Middle frontal gyrus (tissue), 1 donor: Measurements from ENCODE around the gene SLC28A3.

Experiments
- DNase-seq: peaks from one replicate; pipeline ENCODE4 v3.0.0-alpha.2; 2015; ENCODE audit warnings: low spot score; ENCODE audit errors: extremely low spot score

The SLC28A3 gene

DNA sequence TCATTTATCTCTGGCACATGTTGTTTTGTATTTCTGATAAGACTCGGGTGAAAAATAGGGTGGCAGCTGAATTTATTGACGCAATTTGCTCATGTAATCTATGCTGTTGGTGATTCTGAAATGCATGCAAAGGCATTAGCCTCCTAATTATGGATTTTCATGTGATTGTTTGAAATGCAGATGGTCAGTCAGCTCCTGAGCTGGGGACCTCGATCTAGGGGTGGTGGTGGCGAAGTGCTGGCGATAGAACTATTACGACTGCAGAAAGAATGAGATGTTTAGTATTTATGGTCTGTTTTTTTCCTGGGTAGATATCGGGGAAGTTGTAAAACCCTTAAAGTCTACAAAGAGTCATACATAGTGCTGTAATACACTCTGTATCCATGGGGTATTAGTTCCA lies 88.6 kb downstream of the SLC28A3 start:
- DNase-seq: no peak

DNA sequence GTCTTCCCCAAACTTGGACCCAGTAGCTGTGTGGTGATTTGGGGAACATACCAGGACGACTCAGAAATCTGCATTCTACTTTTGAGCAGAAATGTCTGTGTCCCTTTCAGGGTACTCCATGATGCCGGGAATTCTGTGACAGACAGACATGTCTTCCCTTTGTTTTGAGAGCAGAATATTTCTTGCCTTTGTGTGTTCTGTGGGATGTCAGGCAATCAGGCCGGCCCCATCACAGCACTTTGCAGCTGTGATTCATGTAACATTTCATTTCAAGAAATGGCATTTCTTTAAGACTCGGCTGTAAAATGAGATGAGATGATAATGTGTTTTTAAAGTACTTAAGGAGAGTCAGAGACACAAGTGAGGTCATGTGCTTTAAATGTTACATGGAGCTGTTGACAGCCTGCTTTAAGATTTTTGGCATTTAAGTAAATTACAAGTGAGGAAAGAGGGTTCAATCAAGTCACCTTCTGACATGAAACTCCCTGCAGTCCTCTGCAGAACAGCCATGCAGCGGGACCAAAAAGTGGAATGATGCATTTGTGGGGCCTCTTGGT lies 98.7 kb downstream of the SLC28A3 start:
- no peak for DNase-seq

GRCh38 chr9:84239343-84239742 lies 101.2 kb downstream of the SLC28A3 start:
- DNase-seq: no peak

- no peak for DNase-seq
Measured at GRCh38 chr9:84238652-84239051, 101.9 kb downstream of the SLC28A3 start.

DNA sequence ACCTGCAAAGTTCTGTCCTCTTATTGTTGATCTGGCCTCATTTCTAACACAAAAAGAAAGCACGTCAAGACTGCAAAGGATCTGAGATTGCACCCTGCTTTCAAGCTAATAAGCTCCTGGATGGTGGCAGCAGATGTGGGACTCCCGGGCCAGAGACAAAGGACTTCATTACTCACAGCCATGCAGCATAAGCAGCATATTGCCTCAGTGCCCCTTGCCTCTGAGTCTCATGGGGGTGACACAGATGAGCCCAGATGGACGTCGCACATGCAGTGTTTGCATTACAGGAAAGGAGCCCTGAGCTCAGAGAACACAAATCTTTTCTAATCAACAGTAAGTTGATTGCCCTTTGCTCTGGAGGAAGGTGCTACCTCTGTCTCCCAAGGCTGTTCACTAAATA lies 105.0 kb downstream of the SLC28A3 start:
- no peak for DNase-seq

DNA sequence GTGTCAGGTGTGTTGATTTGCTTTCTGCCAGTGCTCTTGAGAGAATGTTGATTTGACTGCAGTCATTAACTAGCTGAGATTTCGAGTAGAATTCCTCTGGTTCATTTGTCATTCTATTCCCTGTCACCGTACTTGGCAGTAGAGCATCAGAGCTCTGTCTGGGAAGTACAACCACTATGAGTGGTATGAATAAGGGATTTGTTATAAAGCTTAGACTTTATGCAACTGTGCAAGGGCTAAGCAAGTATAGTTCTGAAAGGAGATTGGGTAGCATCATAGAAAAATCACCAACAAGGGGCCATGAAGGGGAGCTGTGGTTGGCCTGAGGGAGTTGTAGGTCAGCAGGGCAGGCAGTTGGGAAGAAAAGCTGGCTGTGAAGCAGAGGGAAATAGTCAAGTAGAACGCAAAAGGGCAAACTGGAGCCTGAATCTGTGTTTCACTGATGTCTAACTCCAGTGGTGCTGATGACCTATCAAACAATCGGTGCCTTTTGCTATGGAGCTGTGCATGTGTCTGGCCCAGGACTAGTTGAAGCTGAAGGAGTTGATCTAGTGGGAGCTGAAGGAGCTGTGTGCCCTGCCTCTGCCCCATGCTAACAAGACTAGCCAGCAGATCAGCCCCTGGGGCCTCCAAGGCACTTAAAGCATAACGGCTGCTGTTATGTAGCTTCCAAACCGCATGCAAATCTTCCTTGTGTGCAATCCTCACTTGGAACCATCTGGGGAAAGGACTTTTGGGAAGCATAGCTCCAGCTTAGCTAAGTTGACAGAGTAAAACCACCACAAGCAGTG lies 110.0 kb downstream of the SLC28A3 start:
- no peak for DNase-seq

GRCh38 chr9:84229191-84229590 lies 111.4 kb downstream of the SLC28A3 start:
- no peak for DNase-seq

- DNase-seq: no peak
Measured at GRCh38 chr9:84228130-84228720, 112.3 kb downstream of the SLC28A3 start.

DNA sequence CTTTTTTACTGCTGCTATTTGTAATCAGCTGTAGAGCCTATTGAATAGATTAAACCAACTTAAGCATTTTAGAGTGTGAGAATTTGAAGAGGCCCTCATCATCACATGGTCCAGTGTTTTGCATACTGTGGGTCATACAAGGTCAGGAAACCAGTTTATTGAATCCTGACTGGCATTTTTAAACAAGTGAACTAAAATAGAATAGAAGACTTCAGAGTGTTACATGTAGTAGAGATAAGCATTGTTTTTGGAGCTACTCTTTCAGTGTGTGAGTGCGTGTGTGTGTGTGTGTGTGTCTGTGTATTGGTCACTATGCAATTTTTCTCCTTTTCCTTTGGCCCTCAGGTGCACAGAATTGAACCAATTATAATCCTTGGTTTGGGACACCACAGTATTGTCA lies 114.4 kb downstream of the SLC28A3 start:
- DNase-seq: no peak
